ENCODE data around the gene RFESD.

DNA sequence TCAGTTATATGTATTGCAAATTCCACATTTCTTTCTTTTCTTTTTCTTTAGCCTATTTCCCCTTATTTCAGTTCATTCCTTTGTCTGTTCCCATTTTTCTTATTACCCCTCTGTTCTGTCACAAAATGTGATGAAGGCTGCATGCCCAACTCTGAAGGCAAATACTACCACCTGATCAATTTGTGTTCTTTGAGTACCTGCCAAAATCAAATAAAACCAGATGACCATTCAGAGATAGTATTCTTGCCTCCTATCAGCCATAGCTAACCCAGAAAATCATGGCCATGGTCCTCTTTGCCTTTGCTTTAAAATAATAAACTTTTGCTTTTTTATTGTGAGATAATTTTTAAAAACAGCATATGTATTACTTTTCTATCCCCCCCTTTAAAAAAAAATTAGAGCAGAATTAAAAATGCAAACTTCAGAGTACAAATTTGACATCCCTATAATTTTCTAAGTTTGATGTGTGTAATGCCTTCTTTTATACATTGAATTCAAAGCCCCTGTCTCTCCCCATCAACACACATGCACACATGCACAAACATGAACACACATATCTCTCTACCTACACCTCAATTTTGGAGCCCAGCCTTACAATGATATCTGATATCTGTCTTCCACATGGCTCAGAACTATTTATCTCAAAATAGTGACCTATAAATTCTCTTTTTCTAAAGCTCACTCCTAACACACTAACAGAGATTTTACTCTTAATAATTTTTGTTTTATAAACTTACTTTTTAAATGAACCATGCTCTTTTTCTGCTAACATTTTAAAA lies 3.5 kb downstream of the RFESD start:
- TF ChIP-seq POLR2A (IDR thresholded peaks at IDR 0.05) = no peak
- no peak for TF ChIP-seq CTCF (IDR thresholded peaks at IDR 0.05)
- TF ChIP-seq POLR2AphosphoS5 (IDR thresholded peaks at IDR 0.05) = no peak
- no peak for TF ChIP-seq EP300 (IDR thresholded peaks at IDR 0.05)
